GM12878 (cell line): ENCODE results near the gene WWC2. TPM values are rescaled to one million over a fixed set of nuclear protein-coding genes. Genes with fewer than 3 reads are reported as not detected.

Source experiments
- ATAC-seq: fragments of 200-7000 bp; cut with Tn5 transposase; 3 replicates; pipeline ENCODE4 v1.9.1; 2020; ENCODE audit warnings: mild to moderate bottlenecking, moderate library complexity
- BruUV-seq: library from RNA; stranded (reverse); fragments of 400-500 nt; replicated peaks from 2 replicates; lab custom pipeline; 2021; lab: Mats Ljungman, UMichigan
- CTCF ChIA-PET: fragments of 300-600 bp; sonication (Branson Sonifier 250); formaldehyde crosslinking; extraction: SDS; loops from one replicate; lab custom pipeline; 2021; ENCODE audit warnings: inconsistent platforms; lab: Yijun Ruan, JAX
- POLR2A ChIA-PET: fragments of 350-600 bp; formaldehyde crosslinking; extraction: SDS; loops from one replicate; lab custom pipeline; 2021; ENCODE audit warnings: inconsistent platforms; lab: Charles Lee
- RAD21 ChIA-PET: fragments of 300-600 bp; sonication (Branson Sonifier 250); formaldehyde crosslinking; loops from one replicate; lab custom pipeline; 2023; ENCODE audit warnings: antibody characterized with exemption; ENCODE audit not compliant: unreplicated experiment; lab: Charles Lee
- SMC1A ChIA-PET: fragments of 300-600 bp; sonication (Branson Sonifier 250); formaldehyde crosslinking; loops from one replicate; lab custom pipeline; 2023; ENCODE audit not compliant: unreplicated experiment, uncharacterized antibody; lab: Charles Lee
- DNase-seq: peaks from one replicate; pipeline ENCODE4 v3.0.0-alpha.2; 2011; ENCODE audit warnings: low read depth, low spot score
- FAIRE-seq: peaks from 3 replicates; lab custom pipeline; 2011; peaks lifted over from hg19 to GRCh38; lab: Jason Lieb, UNC
- H2AFZ ChIP-seq: 2 replicates; pipeline ENCODE4 v1.6.0; 2011; ENCODE audit warnings: low read depth, low read length, control low read depth; ENCODE audit not compliant: control insufficient read depth
- H3K27ac ChIP-seq: 2 replicates; pipeline ENCODE4 v1.5.1; 2011; ENCODE audit warnings: control low read depth; ENCODE audit not compliant: control insufficient read depth, insufficient read depth
- H3K27me3 ChIP-seq, 2 experiments: replicated peaks in 1 of 2; 2 replicates each; pipeline versions ENCODE4 v1.6.0 to v1.6.1; 2011; ENCODE audit warnings: low read length in 1 of 2; ENCODE audit not compliant: control insufficient read depth in 2 of 2, insufficient read depth in 2 of 2
- H3K36me3 ChIP-seq, 2 experiments: 2 replicates each; pipeline ENCODE4 v1.5.1; 2011; ENCODE audit warnings: low read length in 1 of 2; ENCODE audit not compliant: control insufficient read depth in 2 of 2, insufficient read depth in 2 of 2
- H3K4me1 ChIP-seq: 2 replicates; pipeline ENCODE4 v1.6.1; 2011; ENCODE audit warnings: mild to moderate bottlenecking, low read length, moderate library complexity, mixed read lengths; ENCODE audit not compliant: control insufficient read depth, insufficient read depth
- H3K4me2 ChIP-seq: 2 replicates; pipeline ENCODE4 v1.6.0; 2011; ENCODE audit warnings: control low read depth; ENCODE audit not compliant: control insufficient read depth, insufficient read depth
- H3K4me3 ChIP-seq: fragments of 200-600 bp; sonication (generic); 2 replicates; pipeline ENCODE4 v1.5.1; 2016
- H3K79me2 ChIP-seq: 2 replicates; pipeline ENCODE4 v1.6.0; 2011; ENCODE audit warnings: low read length; ENCODE audit not compliant: control insufficient read depth, insufficient read depth
- H3K9ac ChIP-seq: 2 replicates; pipeline ENCODE4 v1.8.0; 2011; ENCODE audit warnings: low read length, control low read depth, mixed read lengths; ENCODE audit not compliant: control insufficient read depth, insufficient read depth
- H3K9me3 ChIP-seq: replicated peaks from 3 replicates; pipeline ENCODE4 v1.5.1; 2011; ENCODE audit warnings: mild to moderate bottlenecking, low read length; ENCODE audit not compliant: control insufficient read depth, insufficient read depth
- H4K20me1 ChIP-seq: 2 replicates; pipeline ENCODE4 v1.6.0; 2011; ENCODE audit not compliant: control insufficient read depth, insufficient read depth
- E4F1 ChIP-seq: fragments of 450-650 bp; IDR thresholded peaks from 2 replicates; pipeline ENCODE4 v1.6.1; 2018; ENCODE audit warnings: borderline replicate concordance, mild to moderate bottlenecking; ENCODE audit not compliant: partially characterized antibody
- ESRRA ChIP-seq: IDR thresholded peaks from 2 replicates; pipeline ENCODE4 v1.6.1; 2012; ENCODE audit warnings: mild to moderate bottlenecking, low read length, improper control_type of control experiment
- IRF4 ChIP-seq: IDR thresholded peaks from 2 replicates; pipeline ENCODE4 v1.6.1; 2011; ENCODE audit warnings: low read depth, low read length
- POLR2A ChIP-seq: IDR thresholded peaks from 2 replicates; pipeline ENCODE4 v1.6.1; 2011; ENCODE audit warnings: low read depth, mild to moderate bottlenecking, low read length
- POU2F2 ChIP-seq: IDR thresholded peaks from 3 replicates; pipeline ENCODE4 v1.6.1; 2011; ENCODE audit warnings: low read depth, mild to moderate bottlenecking, low read length, borderline replicate concordance
- RUNX3 ChIP-seq: IDR thresholded peaks from 2 replicates; pipeline ENCODE4 v1.6.1; 2012; ENCODE audit warnings: low read length, inconsistent platforms
- SMARCA5 ChIP-seq: fragments of 450-650 bp; IDR thresholded peaks from 2 replicates; pipeline ENCODE4 v1.6.1; 2017; ENCODE audit warnings: mild to moderate bottlenecking
- TAF1 ChIP-seq: IDR thresholded peaks from 2 replicates; pipeline ENCODE4 v1.6.1; 2011; ENCODE audit warnings: mild to moderate bottlenecking, low read depth, low read length, borderline replicate concordance
- TBL1XR1 ChIP-seq: IDR thresholded peaks from 2 replicates; pipeline ENCODE4 v1.6.1; 2012; ENCODE audit warnings: low read depth, low read length, improper control_type of control experiment
- ZNF217 ChIP-seq: fragments of 450-650 bp; IDR thresholded peaks from 2 replicates; pipeline ENCODE4 v1.6.1; 2017; ENCODE audit warnings: antibody characterized with exemption, mild to moderate bottlenecking
- ZNF592 ChIP-seq: fragments of 450-650 bp; IDR thresholded peaks from 2 replicates; pipeline ENCODE4 v1.6.1; 2017; ENCODE audit warnings: mild to moderate bottlenecking, moderate library complexity
- ZNF687 ChIP-seq: fragments of 450-650 bp; IDR thresholded peaks from 2 replicates; pipeline ENCODE4 v1.6.1; 2017; ENCODE audit warnings: mild to moderate bottlenecking, moderate library complexity
- WGBS: methylation state at CpG from one replicate; pipeline ENCODE4 v1.1.6; 2016; ENCODE audit warnings: low lambda C conversion rate; ENCODE audit not compliant: insufficient replicate concordance, insufficient coverage; ENCODE audit errors: missing lambda C conversion rate; 5-methylcytosine and 5-hydroxymethylcytosine counted together
- in situ Hi-C: fragments of 300-500 bp; cut with MboI; formaldehyde crosslinking; loops from 9 replicates; pipeline ENCODE4 v1.14.3; 2018; ENCODE audit warnings: mixed read lengths
- intact Hi-C: fragments of 100-400 bp; cut with micrococcal nuclease; formaldehyde crosslinking; loops from one replicate; pipeline ENCODE4 v1.14.2; 2022; ENCODE audit not compliant: unreplicated experiment
- polyA plus RNA-seq, 11 experiments: library from polyadenylated mRNA; depleted of rRNA in 4 of 11; unstranded in 6 of 11; stranded (reverse) in 5 of 11; fragments of >200 nt; fragmentation: Nextera tagmentation in 4 of 11; fragmentation: Illumina TruSeq in 1 of 11; extraction: Ambion mirVana in 4 of 11; extraction: Trizol in 1 of 11; gene quantifications; 1 replicate in 1 of 11; 2 replicates in 10 of 11; pipeline versions ENCODE4 v1.2.1 to v1.2.3, GENCODE V29; 2011 to 2016; ENCODE audit warnings: inconsistent platforms in 2 of 11, missing spikeins in 2 of 11, low read depth in 1 of 11
- total RNA-seq, 4 experiments: library from RNA; depleted of rRNA in 3 of 4; stranded (reverse); fragments of >200 nt in 3 of 4; fragmentation: Illumina TruSeq in 1 of 4; extraction: Trizol in 1 of 4; gene quantifications; 2 replicates each; pipeline versions ENCODE4 v1.2.1 to v1.2.3, GENCODE V29; 2013 to 2021

The WWC2 gene
- total and polyA plus RNA-seq, 10 of the 15 experiments (the other 5 are each of a cell fraction or from before 2014, with no cell fraction given) = 0.02 to 0.72 (median 0.06) TPM; not detected in 3

- Histone ChIP-seq H3K27ac (no peak overlapping the region), H4K20me1 (no peaks in the 10 kb centered on the region), H2AFZ (no peak overlapping the region), H3K9me3 (no peaks in the 10 kb centered on the region), H3K4me3 (no peak overlapping the region), H3K4me1 (no peaks in the 10 kb centered on the region), H3K27me3 (peaks cover 0 to 3% of the 10 kb centered on the region in 2 experiments; a peak in 1 of 4 replicates), H3K9ac (no peak overlapping the region), H3K79me2 (no peaks in the 10 kb centered on the region), H3K36me3 (no peaks in the 10 kb centered on the region), H3K4me2 (no peak overlapping the region)
- DNase-seq (no peak), ATAC-seq (no peak), FAIRE-seq (no peak)
- 50% methylated on average over 4 of the region's 4 CpGs for WGBS
- TF ChIP-seq ZNF592 (no peak), IRF4 (no peak), E4F1 (no peak), POLR2A (no peak), RUNX3 (no peak), POU2F2 (no peak), ESRRA (no peak), SMARCA5 (no peak), ZNF687 (no peak), ZNF217 (no peak), TAF1 (no peak), TBL1XR1 (no peak)
- RAD21 ChIA-PET = no interaction called here
- SMC1A ChIA-PET = no interaction called here
- in situ Hi-C loops (no loop called here), intact Hi-C loops (no loop called here)
- no TSS peak for BruUV-seq
- POLR2A ChIA-PET = no interaction called here
- CTCF ChIA-PET = interaction anchor here (1.4 to 2.6 kb wide), 2 partner anchors 116 to 208 kb away, joined by 5 to 6 read pairs; no protein-coding TSS in a partner anchor
Observed at GRCh38 chr4:183146478-183146877, 47.4 kb downstream of the WWC2 start.
